Neural progenitor cell (in vitro differentiated cells): Measurements from ENCODE around the gene NOS3.

Experiments used
- EZH2 ChIP-seq: fragments of 200-600 bp; sonication (generic); IDR thresholded peaks from 2 replicates; pipeline ENCODE4 v1.6.1; 2017; ENCODE audit warnings: antibody characterized with exemption, mild to moderate bottlenecking, moderate library complexity
- TF ChIP-seq, protein P1 (sequence below): fragments of 200-600 bp; sonication (generic); IDR thresholded peaks from 2 replicates; pipeline ENCODE4 v1.5.1; 2017; ENCODE audit warnings: antibody characterized with exemption, mild to moderate bottlenecking

- TF ChIP-seq, protein P1, sequence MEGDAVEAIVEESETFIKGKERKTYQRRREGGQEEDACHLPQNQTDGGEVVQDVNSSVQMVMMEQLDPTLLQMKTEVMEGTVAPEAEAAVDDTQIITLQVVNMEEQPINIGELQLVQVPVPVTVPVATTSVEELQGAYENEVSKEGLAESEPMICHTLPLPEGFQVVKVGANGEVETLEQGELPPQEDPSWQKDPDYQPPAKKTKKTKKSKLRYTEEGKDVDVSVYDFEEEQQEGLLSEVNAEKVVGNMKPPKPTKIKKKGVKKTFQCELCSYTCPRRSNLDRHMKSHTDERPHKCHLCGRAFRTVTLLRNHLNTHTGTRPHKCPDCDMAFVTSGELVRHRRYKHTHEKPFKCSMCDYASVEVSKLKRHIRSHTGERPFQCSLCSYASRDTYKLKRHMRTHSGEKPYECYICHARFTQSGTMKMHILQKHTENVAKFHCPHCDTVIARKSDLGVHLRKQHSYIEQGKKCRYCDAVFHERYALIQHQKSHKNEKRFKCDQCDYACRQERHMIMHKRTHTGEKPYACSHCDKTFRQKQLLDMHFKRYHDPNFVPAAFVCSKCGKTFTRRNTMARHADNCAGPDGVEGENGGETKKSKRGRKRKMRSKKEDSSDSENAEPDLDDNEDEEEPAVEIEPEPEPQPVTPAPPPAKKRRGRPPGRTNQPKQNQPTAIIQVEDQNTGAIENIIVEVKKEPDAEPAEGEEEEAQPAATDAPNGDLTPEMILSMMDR: no peak
- no peak for TF ChIP-seq EZH2
Measured at GRCh38 chr7:150952331-150953050, 38.3 kb upstream of the NOS3 start.
